CD4-positive, alpha-beta T cell (primary cell): ENCODE measurements around the gene CYFIP1. TPM values are rescaled to one million over a fixed set of nuclear protein-coding genes. Genes with fewer than 3 reads are reported as not detected.

Experiments
- ATAC-seq: fragments of 200-7000 bp; cut with Tn5 transposase; one replicate; pipeline ENCODE4 v1.10.0; 2022; ENCODE audit warnings: mild to moderate bottlenecking; ENCODE audit not compliant: poor library complexity
- CTCF ChIA-PET: fragments of 350-600 bp; sonication (Branson Sonifier 250); formaldehyde crosslinking; loops from one replicate; lab custom pipeline; 2021; ENCODE audit warnings: antibody characterized with exemption, inconsistent platforms; lab: Charles Lee
- POLR2A ChIA-PET: fragments of 350-600 bp; sonication (Branson Sonifier 250); formaldehyde crosslinking; loops from one replicate; lab custom pipeline; 2021; ENCODE audit warnings: antibody characterized with exemption, inconsistent platforms; lab: Charles Lee
- DNase-seq, 14 experiments: peaks; one replicate each; pipeline ENCODE4 v3.0.0-alpha.2; 2013 to 2020; ENCODE audit warnings: mixed read lengths in 2 of 14
- H3K27ac ChIP-seq, 2 donors: one replicate each; pipeline versions ENCODE4 v1.5.1 to v1.7.0; 2013; ENCODE audit warnings: low read length in 2 of 2, low read depth in 1 of 2, mild to moderate bottlenecking in 1 of 2
- H3K27me3 ChIP-seq, 2 experiments: 1 replicate in 1 of 2; 2 replicates in 1 of 2; pipeline versions ENCODE4 v1.6.1 to v1.7.0; 2013; ENCODE audit warnings: low read length in 2 of 2, control low read depth in 1 of 2, mild to moderate bottlenecking in 1 of 2, moderate library complexity in 1 of 2; ENCODE audit not compliant: insufficient read depth in 2 of 2, control insufficient read depth in 1 of 2
- H3K36me3 ChIP-seq: one replicate; pipeline ENCODE4 v1.6.1; 2013; ENCODE audit warnings: low read length, control low read depth; ENCODE audit not compliant: insufficient read depth
- H3K4me1 ChIP-seq: one replicate; pipeline ENCODE4 v1.6.1; 2013; ENCODE audit warnings: low read length, control low read depth; ENCODE audit not compliant: insufficient read depth
- H3K4me3 ChIP-seq: one replicate; pipeline ENCODE4 v1.5.1; 2013; ENCODE audit warnings: mild to moderate bottlenecking, low read length, moderate library complexity
- H3K9me3 ChIP-seq, 2 experiments: 1 replicate in 1 of 2; 2 replicates in 1 of 2; pipeline versions ENCODE4 v1.6.1 to v1.7.0; 2013; ENCODE audit warnings: low read length in 2 of 2, mild to moderate bottlenecking in 2 of 2, control low read depth in 1 of 2, moderate library complexity in 1 of 2; ENCODE audit not compliant: control insufficient read depth in 1 of 2, insufficient read depth in 1 of 2
- H3K27ac Mint-ChIP-seq: one replicate; pipeline ENCODE4 v1.8.0; 2020; ENCODE audit warnings: mixed read lengths
- H3K27me3 Mint-ChIP-seq: one replicate; pipeline ENCODE4 v1.8.0; 2021; ENCODE audit warnings: mixed read lengths
- H3K36me3 Mint-ChIP-seq: one replicate; pipeline ENCODE4 v1.8.0; 2021; ENCODE audit warnings: low read depth, mixed read lengths
- H3K4me1 Mint-ChIP-seq: one replicate; pipeline ENCODE4 v1.8.0; 2021; ENCODE audit warnings: low read depth, mixed read lengths
- H3K4me3 Mint-ChIP-seq: one replicate; pipeline ENCODE4 v1.8.0; 2020; ENCODE audit warnings: mild to moderate bottlenecking, mixed read lengths
- H3K9me3 Mint-ChIP-seq: one replicate; pipeline ENCODE4 v1.8.0; 2020; ENCODE audit warnings: mixed read lengths
- CTCF ChIP-seq: fragments of 200-600 bp; IDR thresholded peaks from one replicate; pipeline ENCODE4 v1.8.0; 2022; ENCODE audit warnings: antibody characterized with exemption, mild to moderate bottlenecking
- intact Hi-C, 2 experiments: fragments of 100-400 bp; cut with DNase I in 1 of 2; cut with micrococcal nuclease in 1 of 2; formaldehyde crosslinking; loops; one replicate each; pipeline versions ENCODE4 v1.15.1 to v1.9.0; 2023 to 2025; cut with DNase I, micrococcal nuclease
- total RNA-seq, 174 experiments: library from RNA in 2 of 174; stranded (reverse) in 2 of 174; gene quantifications; one replicate each; pipeline ENCODE4 v1.2.3 and lab custom pipeline; 2021 to 2026

Gene CYFIP1
- total RNA-seq, 2 experiments from 2014 or later = 3.2 to 4.4 TPM

- Mint-ChIP-seq H3K9me3 (no peaks in the 10 kb centered on the region), H3K4me1 (no peaks in the 10 kb centered on the region), H3K27me3 (no peaks in the 10 kb centered on the region), H3K27ac (no peak overlapping the region), H3K4me3 (no peak overlapping the region), H3K36me3 (no peaks in the 10 kb centered on the region)
- TF ChIP-seq CTCF = no peak
- ChIA-PET CTCF (no interaction called here), POLR2A (no interaction called here)
- H3K4me1 ChIP-seq = no peaks in the 10 kb centered on the region
- H3K4me3 ChIP-seq = no peak overlapping the region
- no peak overlapping the region for H3K27ac ChIP-seq
- ATAC-seq (no peak), DNase-seq (no peak)
- H3K27me3 ChIP-seq = no peaks in the 10 kb centered on the region
- intact Hi-C loops = no loop called here
- H3K9me3 ChIP-seq = no peaks in the 10 kb centered on the region
- no peaks in the 10 kb centered on the region for H3K36me3 ChIP-seq
These were observed 75.4 kb downstream of the CYFIP1 start for GRCh38 chr15:22904736-22905135.

- TF ChIP-seq CTCF = no peak
- Histone ChIP-seq H3K4me1 (no peaks in the 10 kb centered on the region), H3K27me3 (no peaks in the 10 kb centered on the region), H3K27ac (no peak overlapping the region), H3K9me3 (no peaks in the 10 kb centered on the region), H3K4me3 (no peak overlapping the region), H3K36me3 (no peaks in the 10 kb centered on the region)
- no peak overlapping the region for H3K4me3 Mint-ChIP-seq
- POLR2A ChIA-PET = no interaction called here
- DNase-seq (no peak), ATAC-seq (no peak)
- no peaks in the 10 kb centered on the region for H3K36me3 Mint-ChIP-seq
- H3K4me1 Mint-ChIP-seq = no peaks in the 10 kb centered on the region
- no peak overlapping the region for H3K27ac Mint-ChIP-seq
- intact Hi-C loops = no loop called here
- no peaks in the 10 kb centered on the region for H3K27me3 Mint-ChIP-seq
- CTCF ChIA-PET = no interaction called here
- no peaks in the 10 kb centered on the region for H3K9me3 Mint-ChIP-seq
These were observed 76.1 kb downstream of the CYFIP1 start for GRCh38 chr15:22903961-22904534.

- Histone ChIP-seq H3K36me3 (no peaks in the 10 kb centered on the region), H3K4me1 (no peaks in the 10 kb centered on the region), H3K27me3 (no peaks in the 10 kb centered on the region), H3K4me3 (no peak overlapping the region), H3K27ac (no peak overlapping the region), H3K9me3 (no peaks in the 10 kb centered on the region)
- H3K4me3 Mint-ChIP-seq = no peak overlapping the region
- ATAC-seq (no peak), DNase-seq (no peak)
- no peaks in the 10 kb centered on the region for H3K36me3 Mint-ChIP-seq
- no peaks in the 10 kb centered on the region for H3K27me3 Mint-ChIP-seq
- no peaks in the 10 kb centered on the region for H3K9me3 Mint-ChIP-seq
- ChIA-PET CTCF (no interaction called here), POLR2A (no interaction called here)
- no peaks in the 10 kb centered on the region for H3K4me1 Mint-ChIP-seq
- no peak for TF ChIP-seq CTCF
- H3K27ac Mint-ChIP-seq = no peak overlapping the region
- intact Hi-C loops = no loop called here
These were observed 76.7 kb downstream of the CYFIP1 start for GRCh38 chr15:22903427-22903826.
